HepG2 (cell line): ENCODE measurements around the gene NUDT10. TPM values are rescaled to one million over a fixed set of nuclear protein-coding genes. Genes with fewer than 3 reads are reported as not detected.
"Not testable (repeated sequence)": the region's sequence is repeated elsewhere in the genome, so short reads cannot be mapped to it uniquely, and the experiment has no call there.

Source experiments
- ATAC-seq: fragments of 200-7000 bp; cut with Tn5 transposase; 3 replicates; pipeline ENCODE4 v1.9.1; 2020; ENCODE audit warnings: mild to moderate bottlenecking, moderate library complexity
- BruUV-seq: library from RNA; stranded (reverse); fragments of 400-500 nt; replicated peaks from 2 replicates; lab custom pipeline; 2021; lab: Mats Ljungman, UMichigan
- CTCF ChIA-PET: fragments of 300-600 bp; formaldehyde crosslinking; extraction: SDS; loops from one replicate; lab custom pipeline; 2021; ENCODE audit warnings: low total read pairs, inconsistent platforms, low intra/inter-chr PET ratio; lab: Yijun Ruan, JAX
- POLR2A ChIA-PET: fragments of 350-600 bp; sonication (Branson Sonifier 250); formaldehyde crosslinking; loops from one replicate; lab custom pipeline; 2020; ENCODE audit warnings: antibody characterized with exemption, inconsistent platforms; lab: Yijun Ruan, JAX
- DNase-seq: peaks from one replicate; pipeline ENCODE4 v3.0.0-alpha.2; 2015; ENCODE audit warnings: low spot score
- FAIRE-seq: peaks from 3 replicates; lab custom pipeline; 2011; peaks lifted over from hg19 to GRCh38; lab: Jason Lieb, UNC
- H2AFZ ChIP-seq: one replicate; pipeline ENCODE4 v1.6.1; 2011; ENCODE audit warnings: low read length, inconsistent platforms
- H3K27ac ChIP-seq: fragments of 300-600 bp; 3 replicates; pipeline ENCODE4 v1.8.0; 2011; ENCODE audit warnings: mixed run types, mild to moderate bottlenecking, mixed read lengths, low read length, inconsistent platforms; ENCODE audit not compliant: insufficient read depth; ENCODE audit errors: extremely low read length
- H3K27me3 ChIP-seq, 2 experiments: fragments of 200-600 bp in 1 of 2; 2 replicates in 1 of 2; 3 replicates in 1 of 2; pipeline versions ENCODE4 v1.6.0 to v1.8.0; 2011; ENCODE audit warnings: low read length in 2 of 2, mild to moderate bottlenecking in 2 of 2, moderate library complexity in 2 of 2, inconsistent platforms in 1 of 2; ENCODE audit not compliant: insufficient read depth in 2 of 2, control insufficient read depth in 1 of 2
- H3K36me3 ChIP-seq, 2 experiments: fragments of 200-600 bp in 1 of 2; replicated peaks in 1 of 2; 2 replicates in 1 of 2; 3 replicates in 1 of 2; pipeline versions ENCODE4 v1.5.1 to v1.8.0; 2011; ENCODE audit warnings: low read length in 2 of 2, inconsistent platforms in 1 of 2; ENCODE audit not compliant: insufficient read depth in 2 of 2, control insufficient read depth in 1 of 2
- H3K4me1 ChIP-seq: 2 replicates; pipeline ENCODE4 v1.5.1; 2012; ENCODE audit warnings: low read length, inconsistent platforms; ENCODE audit not compliant: insufficient read depth
- H3K4me2 ChIP-seq: 2 replicates; pipeline ENCODE4 v1.6.0; 2011; ENCODE audit warnings: low read depth, low read length, inconsistent platforms
- H3K4me3 ChIP-seq, 3 experiments: fragments of 200-600 bp in 1 of 3; sonication (generic), shearing (Covaris generic) in 1 of 3; replicated peaks in 1 of 3; 2 replicates each; pipeline ENCODE4 v1.5.1; 2011 to 2016; ENCODE audit warnings: low read length in 3 of 3, inconsistent platforms in 2 of 3, low read depth in 2 of 3, mild to moderate bottlenecking in 2 of 3, control low read depth in 1 of 3, mixed read lengths in 1 of 3; ENCODE audit not compliant: insufficient read depth in 1 of 3
- H3K79me2 ChIP-seq: one replicate; pipeline ENCODE4 v1.6.1; 2011; ENCODE audit warnings: low read length, inconsistent platforms; ENCODE audit not compliant: insufficient read depth
- H3K9ac ChIP-seq: 2 replicates; pipeline ENCODE4 v1.6.0; 2011; ENCODE audit warnings: mild to moderate bottlenecking, low read depth, low read length, inconsistent platforms; ENCODE audit not compliant: insufficient read depth
- H3K9me3 ChIP-seq: 2 replicates; pipeline ENCODE4 v1.5.1; 2012; ENCODE audit warnings: mild to moderate bottlenecking, low read length
- H4K20me1 ChIP-seq: 2 replicates; pipeline ENCODE4 v1.6.0; 2011; ENCODE audit warnings: inconsistent platforms, mild to moderate bottlenecking, low read length, moderate library complexity; ENCODE audit not compliant: insufficient read depth
- CHD2 ChIP-seq: IDR thresholded peaks from 2 replicates; pipeline ENCODE4 v1.6.1; 2011; ENCODE audit warnings: low read depth, low read length, improper control_type of control experiment
- NFIB ChIP-seq: sonication (generic); formaldehyde crosslinking; IDR thresholded peaks from 2 replicates; pipeline ENCODE4 v1.9.0; 2021; ENCODE audit warnings: missing genetic modification reagents, mild to moderate bottlenecking, borderline replicate concordance
- POGK ChIP-seq: sonication (generic); formaldehyde crosslinking; conservative IDR thresholded peaks from 2 replicates; pipeline ENCODE4 v1.8.0; 2022; ENCODE audit warnings: mild to moderate bottlenecking, moderate library complexity, missing genetic modification reagents
- SIN3A ChIP-seq: IDR thresholded peaks from 2 replicates; pipeline ENCODE4 v1.6.1; 2011; ENCODE audit warnings: low read depth, mild to moderate bottlenecking, control low read depth, low read length, borderline replicate concordance
- ZKSCAN8 ChIP-seq: IDR thresholded peaks from 2 replicates; pipeline ENCODE4 v1.6.1; 2016; ENCODE audit warnings: borderline replicate concordance, missing genetic modification reagents, missing compliant biosample characterization
- ZMYM3 ChIP-seq: sonication (generic); formaldehyde crosslinking; IDR thresholded peaks from 2 replicates; pipeline ENCODE4 v1.5.1; 2020; ENCODE audit warnings: mild to moderate bottlenecking, missing genetic modification reagents
- WGBS: methylation state at CpG from one replicate; pipeline ENCODE4 v1.1.6; 2017; ENCODE audit warnings: low lambda C conversion rate; 5-methylcytosine and 5-hydroxymethylcytosine counted together
- in situ Hi-C: cut with HindIII; loops from 2 replicates; pipeline ENCODE4 v1.10.0; 2017; ENCODE audit warnings: low pct_unique_long_range_greater_than_20kb; ENCODE audit not compliant: extremely low pct_ligation_motif_present
- intact Hi-C: fragments of 100-400 bp; cut with micrococcal nuclease; formaldehyde crosslinking; loops from one replicate; pipeline ENCODE4 v1.10.0; 2022; ENCODE audit not compliant: unreplicated experiment
- polyA plus RNA-seq, 8 experiments: library from polyadenylated mRNA; depleted of rRNA in 3 of 8; stranded (reverse) in 7 of 8; unstranded in 1 of 8; fragments of >200 nt; fragmentation: Illumina TruSeq in 4 of 8; extraction: Trizol in 4 of 8; gene quantifications; 2 replicates each; pipeline versions ENCODE4 v1.2.1 to v1.2.3, GENCODE V29; 2011 to 2016; ENCODE audit warnings: low read depth in 4 of 8, missing spikeins in 1 of 8, mixed read lengths in 1 of 8; ENCODE audit not compliant: insufficient read depth in 1 of 8
- total RNA-seq, 5 experiments: library from RNA; depleted of rRNA; stranded (reverse); fragments of >200 nt; fragmentation: Illumina TruSeq; extraction: Trizol; gene quantifications; 2 replicates each; pipeline ENCODE4 v1.2.3, GENCODE V29; 2016; ENCODE audit warnings: low read depth in 1 of 5
- TF ChIP-seq, protein P1 (sequence below), 2 experiments: sonication (generic) in 1 of 2; formaldehyde crosslinking in 1 of 2; IDR thresholded peaks; 2 replicates each; pipeline versions ENCODE4 v1.4.0 to v1.6.1; 2016 to 2020; ENCODE audit warnings: borderline replicate concordance in 1 of 2, low read depth in 1 of 2, mild to moderate bottlenecking in 1 of 2, missing genetic modification reagents in 1 of 2

NUDT10 gene
- total and polyA plus RNA-seq, 2 of the 13 experiments (the other 11 are each of a cell fraction or from before 2014, with no cell fraction given) = not detected

DNA sequence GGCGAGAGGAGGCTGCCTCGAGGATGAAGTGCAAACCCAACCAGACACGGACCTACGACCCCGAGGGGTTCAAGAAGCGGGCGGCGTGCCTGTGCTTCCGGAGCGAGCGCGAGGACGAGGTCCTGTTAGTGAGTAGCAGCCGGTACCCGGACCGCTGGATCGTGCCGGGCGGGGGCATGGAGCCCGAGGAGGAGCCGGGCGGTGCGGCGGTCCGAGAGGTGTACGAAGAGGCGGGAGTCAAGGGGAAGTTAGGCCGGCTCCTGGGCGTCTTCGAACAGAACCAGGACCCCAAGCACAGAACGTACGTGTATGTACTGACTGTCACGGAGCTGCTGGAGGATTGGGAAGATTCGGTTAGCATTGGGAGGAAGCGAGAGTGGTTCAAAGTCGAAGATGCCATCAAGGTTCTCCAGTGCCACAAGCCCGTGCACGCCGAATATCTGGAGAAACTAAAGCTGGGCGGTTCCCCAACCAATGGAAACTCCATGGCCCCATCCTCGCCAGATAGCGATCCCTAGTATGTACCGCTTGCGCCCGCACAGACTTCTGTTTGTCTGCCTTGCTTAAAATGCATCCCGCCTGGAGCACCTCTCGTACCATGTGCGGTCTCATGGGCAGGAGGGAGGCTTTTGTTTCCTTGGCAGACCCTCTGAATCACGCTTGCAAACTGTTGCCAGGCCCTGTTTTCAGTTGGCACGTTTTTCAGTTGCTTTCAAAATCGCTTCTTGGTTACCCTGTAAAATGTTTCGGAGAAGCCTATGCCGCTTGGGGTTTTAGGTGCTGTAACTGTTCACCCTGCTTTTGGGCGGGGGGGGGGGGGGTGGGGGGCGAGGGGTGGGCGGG, 542 bp downstream of the NUDT10 start:
- intact Hi-C loops, H3K4me1 ChIP-seq, BruUV-seq, H2AFZ ChIP-seq, H3K9ac ChIP-seq, H4K20me1 ChIP-seq, H3K9me3 ChIP-seq, DNase-seq, H3K4me2 ChIP-seq, CTCF ChIA-PET, H3K79me2 ChIP-seq, FAIRE-seq, ATAC-seq, H3K36me3 ChIP-seq, H3K27ac ChIP-seq, in situ Hi-C loops, POLR2A ChIA-PET, H3K4me3 ChIP-seq, H3K27me3 ChIP-seq: not testable (repeated sequence)
- WGBS = 40% methylated on average over 8 of the region's 56 CpGs

- intact Hi-C loops (no loop called here), in situ Hi-C loops (no loop called here)
- Histone ChIP-seq H3K4me2 (no peak overlapping the region), H3K9ac (no peak overlapping the region), H3K4me3 (no peak overlapping the region), H2AFZ (no peak overlapping the region), H3K36me3 (no peaks in the 10 kb centered on the region), H3K27me3 (no peaks in the 10 kb centered on the region), H3K79me2 (no peaks in the 10 kb centered on the region), H3K9me3 (no peaks in the 10 kb centered on the region), H3K27ac (no peak overlapping the region), H4K20me1 (no peaks in the 10 kb centered on the region), H3K4me1 (no peaks in the 10 kb centered on the region)
- 0% methylated on average over 2 of the region's 4 CpGs for WGBS
- ATAC-seq (no peak), FAIRE-seq (no peak), DNase-seq (no peak)
- CTCF ChIA-PET = no interaction called here
- BruUV-seq = no TSS peak
- POLR2A ChIA-PET = no interaction called here
- no peak for TF ChIP-seq ZMYM3
- no peak for TF ChIP-seq NFIB (CRISPR knock-in tag)
- TF ChIP-seq, protein P1, sequence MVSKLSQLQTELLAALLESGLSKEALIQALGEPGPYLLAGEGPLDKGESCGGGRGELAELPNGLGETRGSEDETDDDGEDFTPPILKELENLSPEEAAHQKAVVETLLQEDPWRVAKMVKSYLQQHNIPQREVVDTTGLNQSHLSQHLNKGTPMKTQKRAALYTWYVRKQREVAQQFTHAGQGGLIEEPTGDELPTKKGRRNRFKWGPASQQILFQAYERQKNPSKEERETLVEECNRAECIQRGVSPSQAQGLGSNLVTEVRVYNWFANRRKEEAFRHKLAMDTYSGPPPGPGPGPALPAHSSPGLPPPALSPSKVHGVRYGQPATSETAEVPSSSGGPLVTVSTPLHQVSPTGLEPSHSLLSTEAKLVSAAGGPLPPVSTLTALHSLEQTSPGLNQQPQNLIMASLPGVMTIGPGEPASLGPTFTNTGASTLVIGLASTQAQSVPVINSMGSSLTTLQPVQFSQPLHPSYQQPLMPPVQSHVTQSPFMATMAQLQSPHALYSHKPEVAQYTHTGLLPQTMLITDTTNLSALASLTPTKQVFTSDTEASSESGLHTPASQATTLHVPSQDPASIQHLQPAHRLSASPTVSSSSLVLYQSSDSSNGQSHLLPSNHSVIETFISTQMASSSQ (IDR thresholded peaks at IDR 0.05; ENCODE audit: low read depth) = no peak
- TF ChIP-seq, protein P1 (CRISPR knock-in tag; IDR thresholded peaks at IDR 0.05; ENCODE audit: borderline replicate concordance) = no peak
- no peak for TF ChIP-seq SIN3A
- TF ChIP-seq CHD2 = no peak
- TF ChIP-seq ZKSCAN8 (CRISPR knock-in tag) = no peak
- no peak for TF ChIP-seq POGK (CRISPR knock-in tag)
These were observed 1.7 kb downstream of the NUDT10 start for GRCh38 chrX:51334276-51334675.
